Measurements from ENCODE around the gene INPP5A.
"Not testable (repeated sequence)": the region's sequence is repeated elsewhere in the genome, so short reads cannot be mapped to it uniquely, and the experiment has no call there.

Gene INPP5A

GRCh38 chr10:132793213-132793612 lies 255.6 kb downstream of the INPP5A start:
- no peak for DNase-seq

DNA sequence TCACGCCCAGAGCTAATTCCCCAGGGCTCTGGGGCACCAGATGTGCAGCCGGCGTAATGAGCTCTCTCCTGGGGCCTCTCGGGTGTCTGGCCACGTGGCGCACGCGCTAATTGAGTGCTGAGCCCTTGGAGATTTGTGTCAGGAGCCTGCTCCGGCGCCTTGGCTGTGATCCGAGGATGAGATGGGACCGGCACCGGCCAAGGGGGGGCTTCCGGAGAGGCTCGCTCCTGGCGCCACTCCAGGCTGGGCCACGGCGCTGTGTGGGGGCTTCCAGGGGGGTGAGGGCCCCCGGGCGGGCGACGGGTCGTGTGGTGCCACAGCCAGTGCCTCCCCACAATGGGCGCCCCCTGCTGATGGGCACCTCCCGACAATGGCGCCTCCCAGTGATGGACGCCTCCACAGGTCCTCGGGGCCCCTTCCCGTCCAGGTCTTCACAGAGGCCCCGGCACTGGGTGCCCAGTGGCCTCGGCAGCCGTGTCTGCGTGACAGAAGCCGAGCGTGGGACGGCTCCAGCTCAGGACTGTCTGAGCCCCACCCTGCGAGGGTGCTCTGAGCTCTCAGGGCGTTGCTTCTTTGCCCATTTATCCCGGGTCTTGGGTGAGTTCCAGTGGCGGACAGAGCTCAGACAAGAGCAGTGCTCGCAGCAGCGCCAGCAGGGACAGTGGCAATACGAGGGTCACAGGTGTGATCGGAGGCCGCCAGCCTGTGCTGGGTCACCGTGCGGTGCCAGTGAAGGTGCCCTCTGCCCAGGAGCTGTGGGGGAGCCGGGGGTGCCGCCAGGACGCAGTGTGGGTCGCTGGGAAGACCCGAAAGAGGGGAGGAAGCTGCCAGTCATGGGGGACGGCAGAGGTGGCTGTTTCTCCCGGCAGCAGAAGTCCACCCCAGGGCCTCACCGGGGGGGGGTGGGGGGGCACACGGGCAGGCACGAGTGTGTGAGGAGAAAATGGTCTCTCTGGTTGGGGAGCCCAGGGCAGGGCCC lies 256.6 kb downstream of the INPP5A start:
- no peak for DNase-seq

- no peak for DNase-seq
These were observed 259.3 kb downstream of the INPP5A start for GRCh38 chr10:132796846-132797245.

DNA sequence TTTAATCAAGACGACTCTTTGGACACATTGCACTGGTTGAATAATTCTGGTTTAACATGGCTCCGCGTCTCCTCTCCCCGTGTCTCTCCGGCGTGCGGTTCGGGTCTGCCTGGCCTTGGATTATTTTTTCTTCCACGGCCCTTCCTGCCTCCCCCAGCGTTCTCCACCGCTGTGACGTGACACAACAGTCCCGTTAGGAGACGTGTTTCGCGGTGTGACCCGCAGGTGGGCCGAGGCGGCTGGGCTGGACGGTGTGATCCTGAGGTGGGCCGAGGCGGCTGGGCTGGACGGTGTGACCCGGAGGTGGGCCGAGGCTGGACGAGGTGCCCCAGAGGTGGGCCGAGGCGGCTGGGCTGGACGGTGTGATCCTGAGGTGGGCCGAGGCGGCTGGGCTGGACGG lies 260.4 kb downstream of the INPP5A start:
- not testable (repeated sequence) for DNase-seq

- DNase-seq: no peak
These were observed 260.8 kb downstream of the INPP5A start for GRCh38 chr10:132798403-132798802.

- no peak for DNase-seq
These were observed 261.3 kb downstream of the INPP5A start for GRCh38 chr10:132798876-132799275.

GRCh38 chr10:132799865-132800264 lies 262.3 kb downstream of the INPP5A start:
- no peak for DNase-seq

DNA sequence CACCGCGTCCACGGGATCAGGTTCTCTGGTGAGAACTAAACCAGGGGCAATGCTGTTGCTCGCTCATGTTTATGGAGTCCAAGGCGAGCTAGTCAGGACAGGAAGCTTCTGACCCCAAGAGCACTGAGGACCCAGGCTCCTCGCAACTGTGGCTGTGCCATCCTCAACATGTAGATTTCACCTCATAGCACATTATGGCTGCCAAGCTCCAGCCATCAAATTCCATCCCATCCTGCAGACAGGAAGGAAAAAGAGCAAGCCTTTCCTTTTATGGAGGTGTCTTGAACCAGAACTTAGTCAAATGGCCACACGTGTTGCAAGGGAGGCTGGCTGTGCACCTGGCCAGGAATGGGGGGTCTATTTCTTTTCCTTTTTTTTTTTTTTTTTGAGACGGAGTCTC lies 264.5 kb downstream of the INPP5A start:
- DNase-seq: no peak

DNA sequence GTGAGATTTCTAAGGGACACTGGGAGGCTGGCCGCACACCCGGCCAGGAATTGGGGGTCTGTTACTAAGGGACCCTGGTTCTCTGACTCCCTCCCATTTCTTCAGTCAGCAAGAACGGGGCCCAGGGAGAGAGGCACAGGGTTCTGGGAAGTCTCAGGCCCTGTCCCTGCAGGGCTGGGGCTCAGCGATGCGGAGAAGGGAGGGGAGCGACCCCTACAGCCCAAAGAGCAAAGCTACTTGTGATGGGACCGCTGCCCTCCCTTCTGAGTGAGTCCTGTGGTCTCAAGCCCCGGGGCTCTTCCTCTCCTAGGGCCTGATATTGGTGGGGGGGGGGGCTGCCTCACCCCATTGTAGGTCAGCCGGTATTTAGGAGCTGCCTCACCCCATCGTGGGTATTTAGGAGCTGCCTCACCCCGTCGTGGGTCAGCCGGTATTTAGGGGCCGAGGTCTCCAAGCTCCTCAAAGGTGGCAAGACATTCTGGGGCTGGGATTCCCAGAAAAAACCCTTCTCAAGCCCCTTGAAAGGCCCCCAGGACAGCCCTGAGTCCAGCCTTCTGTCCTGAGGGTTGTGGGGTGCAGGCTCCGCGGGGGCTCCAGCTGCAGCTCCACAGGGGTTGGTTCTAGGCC lies 265.2 kb downstream of the INPP5A start:
- no peak for DNase-seq

DNA sequence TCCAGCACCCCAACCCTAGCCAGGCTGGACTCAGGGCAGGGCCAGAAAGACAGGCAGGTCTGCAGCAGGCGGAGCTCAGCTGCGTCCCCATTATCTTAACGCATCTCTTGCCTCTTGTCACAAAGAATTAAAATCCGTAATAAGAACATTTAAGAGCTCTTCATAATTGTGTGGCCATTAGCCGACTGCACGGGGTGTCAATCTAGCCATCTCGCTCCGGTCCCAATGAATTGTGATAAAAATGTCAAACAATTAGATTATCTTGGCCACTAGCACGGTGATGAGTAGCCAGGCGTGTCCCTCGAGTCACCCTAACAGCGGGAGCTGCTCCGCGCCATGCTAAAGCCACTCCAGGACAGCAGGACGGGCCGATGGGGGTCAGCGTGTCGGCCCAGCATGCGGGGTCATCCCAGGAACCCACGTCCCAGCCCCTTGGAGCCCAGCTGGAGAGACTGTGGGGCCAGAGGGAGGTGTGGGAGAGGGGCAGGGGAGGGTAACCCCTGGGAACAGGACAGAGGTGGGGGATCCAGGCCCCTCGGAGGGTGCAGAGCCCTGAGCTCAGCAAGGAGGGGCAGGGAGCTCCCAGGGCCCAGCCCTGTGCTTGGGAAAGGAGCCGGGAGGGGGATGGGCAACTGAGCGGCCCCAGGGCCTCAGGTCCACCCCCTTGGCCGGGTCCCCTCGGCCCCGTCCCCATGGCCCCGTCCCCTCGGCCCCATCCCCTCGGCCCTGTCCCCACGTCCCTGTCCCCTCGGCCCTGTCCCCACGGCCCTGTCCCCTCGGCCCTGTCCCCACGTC lies 266.0 kb downstream of the INPP5A start:
- DNase-seq: no peak

GRCh38 chr10:132804287-132804686 lies 266.7 kb downstream of the INPP5A start:
- DNase-seq: no peak

- DNase-seq: no peak
These were observed 267.3 kb downstream of the INPP5A start for GRCh38 chr10:132804785-132805426.

- no peak for DNase-seq
These were observed 268.0 kb downstream of the INPP5A start for GRCh38 chr10:132805599-132805998.

DNA sequence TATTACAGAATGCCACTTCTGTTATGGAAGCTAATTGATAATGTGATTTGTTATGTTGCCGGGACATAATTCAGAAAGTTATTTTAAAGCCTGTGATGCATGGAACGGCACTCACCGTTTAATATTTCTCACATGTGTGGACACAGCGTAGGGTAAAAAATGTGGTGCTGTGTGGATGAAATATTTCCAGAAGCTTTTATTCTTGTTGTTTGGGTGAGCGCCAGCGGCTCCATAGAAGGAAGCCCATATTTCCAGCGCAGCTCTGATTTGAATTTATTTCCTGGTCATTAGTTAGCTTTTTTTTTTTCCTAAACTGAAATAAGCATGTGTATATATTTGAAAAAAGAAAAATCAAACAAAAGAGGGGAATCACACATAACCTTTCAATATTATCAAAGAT lies 268.5 kb downstream of the INPP5A start:
- no peak for DNase-seq

DNA sequence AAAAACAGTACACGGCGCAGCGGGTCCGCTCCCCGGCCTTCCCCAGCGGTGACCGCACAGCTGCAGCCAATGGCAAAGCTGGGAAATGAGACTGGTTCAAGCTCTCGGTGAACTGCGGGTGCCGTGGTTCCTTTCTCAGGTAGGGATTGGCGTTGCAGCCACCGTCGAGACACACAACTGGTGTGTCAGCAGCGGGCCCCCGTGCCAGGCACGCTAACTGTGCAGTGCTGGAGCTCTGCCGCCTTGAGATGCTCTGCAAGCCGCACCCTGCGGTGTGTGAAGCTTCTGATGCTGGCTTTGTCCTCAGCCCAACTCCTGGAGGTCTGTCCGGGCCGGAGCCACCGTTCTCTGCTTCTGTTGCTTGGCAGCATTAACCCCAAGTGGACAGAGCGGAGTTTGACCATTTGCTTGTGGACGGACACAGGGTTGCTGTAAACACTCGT lies 269.0 kb downstream of the INPP5A start:
- DNase-seq: no peak

DNA sequence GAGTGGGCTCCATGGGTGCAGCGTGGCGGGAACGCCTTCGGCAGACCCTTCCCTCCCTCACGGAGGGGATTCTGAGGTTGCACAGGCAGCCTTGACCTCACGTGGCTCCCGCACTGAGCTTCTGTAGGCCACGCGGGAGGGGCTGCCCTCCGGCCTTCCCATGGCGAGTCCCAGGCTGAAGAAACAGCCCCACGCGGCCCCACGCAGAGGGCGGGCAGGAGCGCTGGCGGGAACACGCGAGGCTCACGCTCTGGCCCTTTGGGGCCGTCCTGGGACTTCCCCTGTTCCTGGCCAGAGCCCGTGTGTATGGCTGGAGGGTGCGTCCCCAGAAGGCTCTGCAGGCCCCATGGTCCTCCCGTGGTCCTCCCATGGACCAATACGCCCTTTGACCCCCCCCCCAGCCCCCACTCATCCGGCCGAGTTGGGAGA lies 270.0 kb downstream of the INPP5A start:
- no peak for DNase-seq

DNA sequence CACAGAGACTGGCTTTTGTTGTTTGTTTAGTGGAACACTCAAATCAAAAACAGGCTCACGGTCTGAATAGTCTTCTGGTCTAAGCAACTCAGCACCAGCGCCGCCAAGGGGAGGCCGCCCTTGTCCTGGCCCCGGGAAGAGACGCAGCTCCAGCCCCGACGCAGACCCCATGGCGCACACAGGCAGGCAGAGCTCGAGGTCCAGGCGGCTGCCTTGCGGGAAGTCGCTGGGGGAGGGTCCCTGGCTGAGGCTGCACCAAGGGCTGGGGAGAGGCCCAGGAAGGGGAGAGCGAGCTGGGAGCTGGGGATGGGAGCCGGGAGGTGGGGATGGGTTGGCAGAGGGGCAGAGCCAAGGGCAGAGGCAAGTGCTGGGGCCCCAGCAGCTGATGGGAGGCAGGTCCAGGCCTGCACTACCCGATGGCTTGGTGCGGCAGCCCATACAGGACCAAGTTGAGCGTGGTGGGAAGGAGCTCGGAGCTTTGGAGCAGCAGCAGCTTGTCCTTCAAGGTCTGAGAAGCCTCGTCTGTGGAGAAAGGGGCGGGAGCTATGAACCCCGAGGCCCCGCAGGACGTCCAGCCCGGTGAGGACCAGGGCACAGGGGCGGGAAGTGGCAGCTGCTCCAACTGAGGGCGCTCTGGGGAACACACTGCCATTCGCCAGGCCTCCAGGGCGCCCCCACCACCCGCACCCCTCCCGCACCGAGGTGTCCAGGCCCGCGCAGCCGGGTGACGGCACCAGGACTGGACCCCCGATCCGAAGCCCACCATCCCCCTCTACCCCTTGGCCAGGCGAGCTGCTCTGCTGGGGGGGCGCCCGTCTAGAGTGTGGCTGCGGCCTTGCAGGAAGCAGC lies 271.0 kb downstream of the INPP5A start:
- DNase-seq: no peak

- no peak for DNase-seq
These were observed 271.9 kb downstream of the INPP5A start for GRCh38 chr10:132809232-132810140.

GRCh38 chr10:132810141-132810806 lies 272.7 kb downstream of the INPP5A start:
- no peak for DNase-seq

Measured in activated gamma-delta T cell (primary cell).